Measurements from ENCODE around the gene RHBDL2. TPM values are rescaled to one million over a fixed set of nuclear protein-coding genes. Genes with fewer than 3 reads are reported as not detected.

RHBDL2 gene
- total RNA-seq, 1 donor from 2014 or later = 0.32 TPM

DNA sequence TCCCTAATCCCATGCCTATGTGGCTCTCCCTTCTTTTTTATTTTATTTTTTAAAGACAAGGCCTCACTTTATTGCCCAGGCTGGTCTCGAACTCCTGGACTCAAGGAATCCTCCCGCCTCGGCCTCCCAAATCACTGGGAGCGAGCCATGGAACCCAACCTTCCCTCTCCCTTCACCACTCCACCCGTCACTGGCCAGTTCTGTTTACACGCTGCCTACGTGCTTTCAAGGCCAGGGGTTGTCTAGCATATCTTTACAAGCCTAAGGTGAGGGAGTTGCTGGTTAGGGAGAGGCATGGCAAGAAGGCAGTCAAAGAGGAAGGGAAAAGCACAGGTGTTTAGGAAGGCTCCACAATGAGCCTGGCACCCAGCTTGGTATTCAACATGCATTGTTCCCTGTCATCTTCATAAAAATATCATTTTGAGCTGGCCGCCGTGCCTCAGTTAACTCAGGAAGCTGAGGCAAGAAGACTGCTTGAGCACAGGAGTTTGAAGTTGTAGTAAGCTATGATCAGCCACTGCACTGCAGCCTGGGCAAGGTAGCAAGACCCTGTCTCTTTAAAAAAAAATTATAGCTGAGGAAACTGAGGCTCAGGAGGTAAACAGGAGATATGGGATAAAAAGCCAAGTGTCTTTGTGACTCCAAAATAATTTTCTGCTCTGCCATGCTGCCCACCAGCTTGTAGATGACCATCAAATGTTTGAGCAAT is 1.1 kb downstream of the RHBDL2 start:
- intact Hi-C loops (cut with DNase I) = no loop called here
- no peak overlapping the region for H3K4me3 ChIP-seq
- TF ChIP-seq, protein P1, sequence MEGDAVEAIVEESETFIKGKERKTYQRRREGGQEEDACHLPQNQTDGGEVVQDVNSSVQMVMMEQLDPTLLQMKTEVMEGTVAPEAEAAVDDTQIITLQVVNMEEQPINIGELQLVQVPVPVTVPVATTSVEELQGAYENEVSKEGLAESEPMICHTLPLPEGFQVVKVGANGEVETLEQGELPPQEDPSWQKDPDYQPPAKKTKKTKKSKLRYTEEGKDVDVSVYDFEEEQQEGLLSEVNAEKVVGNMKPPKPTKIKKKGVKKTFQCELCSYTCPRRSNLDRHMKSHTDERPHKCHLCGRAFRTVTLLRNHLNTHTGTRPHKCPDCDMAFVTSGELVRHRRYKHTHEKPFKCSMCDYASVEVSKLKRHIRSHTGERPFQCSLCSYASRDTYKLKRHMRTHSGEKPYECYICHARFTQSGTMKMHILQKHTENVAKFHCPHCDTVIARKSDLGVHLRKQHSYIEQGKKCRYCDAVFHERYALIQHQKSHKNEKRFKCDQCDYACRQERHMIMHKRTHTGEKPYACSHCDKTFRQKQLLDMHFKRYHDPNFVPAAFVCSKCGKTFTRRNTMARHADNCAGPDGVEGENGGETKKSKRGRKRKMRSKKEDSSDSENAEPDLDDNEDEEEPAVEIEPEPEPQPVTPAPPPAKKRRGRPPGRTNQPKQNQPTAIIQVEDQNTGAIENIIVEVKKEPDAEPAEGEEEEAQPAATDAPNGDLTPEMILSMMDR (IDR thresholded peaks at IDR 0.05) = no peak
- no peaks in the 10 kb centered on the region for H3K9me3 ChIP-seq
- DNase-seq = no peak
- no peak overlapping the region for H3K27ac ChIP-seq
- peaks cover 5% of the 10 kb centered on the region for H3K4me1 ChIP-seq
- no peaks in the 10 kb centered on the region for H3K36me3 ChIP-seq
- no peaks in the 10 kb centered on the region for H3K27me3 ChIP-seq (ENCODE audit: low read depth)
- no peak for ATAC-seq

- Histone ChIP-seq H3K27ac (no peak overlapping the region), H3K9me3 (no peaks in the 10 kb centered on the region), H3K36me3 (no peaks in the 10 kb centered on the region), H3K4me3 (no peak overlapping the region), H3K27me3 (ENCODE audit: low read depth) (no peaks in the 10 kb centered on the region), H3K4me1 (peaks cover 5% of the 10 kb centered on the region)
- intact Hi-C loops (cut with DNase I) = no loop called here
- DNase-seq = no peak
- TF ChIP-seq, protein P1 (IDR thresholded peaks at IDR 0.05) = no peak
- ATAC-seq = no peak
These were observed 2.8 kb downstream of the RHBDL2 start for GRCh38 chr1:38938722-38939260.

DNA sequence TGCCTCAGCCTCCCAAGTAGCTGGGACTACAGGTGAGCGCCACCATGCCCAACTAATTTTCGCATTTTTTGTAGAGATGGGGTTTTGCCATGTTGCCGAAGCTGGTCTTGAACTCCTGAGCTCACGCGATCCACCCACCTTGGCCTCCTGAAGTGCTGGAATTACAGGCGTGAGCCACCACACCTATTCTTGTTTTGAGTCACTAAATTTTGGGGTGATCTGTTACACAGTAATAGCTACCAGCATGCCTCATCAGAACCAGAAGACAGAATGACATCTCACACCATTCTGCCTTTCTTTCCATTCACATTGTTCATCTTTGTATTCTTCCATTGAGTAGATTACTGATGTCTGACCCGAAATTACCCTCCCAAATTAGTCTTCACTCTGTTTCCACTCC is 9.1 kb downstream of the RHBDL2 start:
- ATAC-seq = no peak
- Histone ChIP-seq H3K36me3 (no peaks in the 10 kb centered on the region), H3K27me3 (ENCODE audit: low read depth) (no peaks in the 10 kb centered on the region), H3K9me3 (no peaks in the 10 kb centered on the region), H3K4me1 (no peaks in the 10 kb centered on the region), H3K4me3 (no peak overlapping the region), H3K27ac (no peak overlapping the region)
- TF ChIP-seq, protein P1 (IDR thresholded peaks at IDR 0.05) = no peak
- intact Hi-C loops (cut with DNase I) = no loop called here
- no peak for DNase-seq

GRCh38 chr1:38929476-38929875 is 12.2 kb downstream of the RHBDL2 start:
- Histone ChIP-seq H3K4me3 (no peak overlapping the region), H3K4me1 (no peaks in the 10 kb centered on the region), H3K27ac (no peak overlapping the region), H3K36me3 (no peaks in the 10 kb centered on the region), H3K9me3 (no peaks in the 10 kb centered on the region), H3K27me3 (ENCODE audit: low read depth) (no peaks in the 10 kb centered on the region)
- TF ChIP-seq, protein P1 (IDR thresholded peaks at IDR 0.05) = no peak
- ATAC-seq = no peak
- no peak for DNase-seq
- intact Hi-C loops (cut with DNase I) = no loop called here

DNA sequence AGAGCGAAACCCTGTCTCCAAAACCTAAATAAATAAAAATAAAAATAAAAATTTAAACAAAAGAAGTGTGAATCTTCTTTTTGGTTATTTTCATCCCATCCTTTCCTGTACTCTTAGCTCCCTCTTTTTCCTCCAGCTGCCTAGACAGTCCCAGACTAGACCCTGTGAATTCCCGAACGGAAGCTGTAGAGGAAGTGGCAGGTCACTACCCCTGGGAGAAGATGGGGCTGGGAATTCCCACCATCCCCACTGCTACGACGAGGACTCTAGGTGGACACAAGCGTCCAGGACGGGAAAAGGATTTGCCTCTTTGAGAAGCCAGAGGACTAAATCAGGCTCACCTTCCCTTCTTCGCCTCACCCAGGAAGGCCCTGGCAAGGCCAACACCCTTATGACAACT is 12.6 kb downstream of the RHBDL2 start:
- DNase-seq (no peak), ATAC-seq (no peak)
- no peak overlapping the region for H3K27ac ChIP-seq
- H3K27me3 ChIP-seq (ENCODE audit: low read depth) = no peaks in the 10 kb centered on the region
- H3K4me1 ChIP-seq = no peaks in the 10 kb centered on the region
- no peaks in the 10 kb centered on the region for H3K9me3 ChIP-seq
- intact Hi-C loops (cut with DNase I) = no loop called here
- H3K4me3 ChIP-seq = no peak overlapping the region
- no peaks in the 10 kb centered on the region for H3K36me3 ChIP-seq
- TF ChIP-seq, protein P1 (IDR thresholded peaks at IDR 0.05) = no peak
